Cerebellar nuclear complex (tissue), 1 donor: ENCODE data around the gene URI1.

Source experiments
- DNase-seq, 2 experiments: peaks; one replicate each; lab custom pipeline; 2025; lab: John Stamatoyannopoulos, UW

Gene URI1

GRCh38 chr19:30059741-30060457 is 117.9 kb downstream of the URI1 start:
- no peak for DNase-seq

GRCh38 chr19:30060531-30061222 is 118.6 kb downstream of the URI1 start:
- DNase-seq, result no peak

- no peak for DNase-seq
Observed at GRCh38 chr19:30061223-30062064, 119.4 kb downstream of the URI1 start.

- no peak for DNase-seq
Observed at GRCh38 chr19:30062065-30062906, 120.2 kb downstream of the URI1 start.

- no peak for DNase-seq
Observed at GRCh38 chr19:30062907-30063649, 121.0 kb downstream of the URI1 start.

- DNase-seq, result no peak
Observed at GRCh38 chr19:30063650-30064347, 121.8 kb downstream of the URI1 start.

- peak in 1 of 2 experiments; percentile 15 for DNase-seq
Observed at GRCh38 chr19:30064348-30064699, 122.3 kb downstream of the URI1 start.

- DNase-seq, result no peak
Observed at GRCh38 chr19:30064771-30065494, 122.9 kb downstream of the URI1 start.

GRCh38 chr19:30065680-30066606 is 123.9 kb downstream of the URI1 start:
- no peak for DNase-seq
